ELR (cell line): Measurements from ENCODE around the gene KCTD20.

ENCODE experiments used
- DNase-seq: peaks from one replicate; pipeline ENCODE4 v3.0.0-alpha.2; 2015; ENCODE audit warnings: low read depth

KCTD20 gene

GRCh38 chr6:36493859-36494258, 51.1 kb downstream of the KCTD20 start:
- DNase-seq, result no peak

DNA sequence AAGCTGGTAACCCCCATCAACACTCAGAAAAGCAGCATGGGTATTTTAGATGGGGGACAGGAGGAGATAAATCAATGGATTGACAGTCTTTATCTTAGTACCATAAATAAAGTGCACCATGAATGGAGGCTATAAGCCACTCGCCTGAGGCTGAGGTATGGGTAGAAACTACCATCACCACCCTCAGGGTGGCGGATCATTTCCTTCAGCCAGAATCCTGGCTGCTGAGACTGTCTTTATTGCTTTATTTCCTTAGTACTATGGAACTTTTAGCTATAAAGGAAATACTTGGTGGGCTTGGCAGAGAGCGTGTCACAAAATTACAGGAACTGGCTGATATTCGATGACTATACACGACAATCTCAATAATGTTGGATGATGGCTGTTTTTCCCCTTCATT, 52.3 kb downstream of the KCTD20 start:
- DNase-seq, result no peak

- peak; percentile 37 for DNase-seq
Observed at GRCh38 chr6:36499918-36500317, 57.1 kb downstream of the KCTD20 start.

DNA sequence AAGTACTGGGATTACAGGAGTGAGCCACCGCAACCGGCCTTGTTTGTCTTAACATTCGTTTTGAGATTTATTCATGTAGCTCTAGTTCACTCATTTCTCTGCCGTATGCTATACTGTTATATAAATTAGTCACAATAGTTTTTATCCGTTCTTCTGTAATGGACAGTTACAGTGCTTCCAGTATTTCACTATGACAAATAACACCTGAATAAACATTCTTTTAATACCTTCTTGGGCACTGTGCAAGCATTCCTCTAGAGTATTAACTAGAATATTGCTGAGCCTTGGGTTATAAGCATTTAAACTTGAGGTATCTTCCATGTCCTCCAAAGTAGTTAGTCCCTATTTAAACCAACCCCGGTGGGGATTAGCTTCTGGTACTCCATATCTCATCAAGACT, 58.9 kb downstream of the KCTD20 start:
- no peak for DNase-seq

- no peak for DNase-seq
Observed at GRCh38 chr6:36504181-36504580, 61.4 kb downstream of the KCTD20 start.

GRCh38 chr6:36504982-36505381, 62.2 kb downstream of the KCTD20 start:
- DNase-seq, result no peak

DNA sequence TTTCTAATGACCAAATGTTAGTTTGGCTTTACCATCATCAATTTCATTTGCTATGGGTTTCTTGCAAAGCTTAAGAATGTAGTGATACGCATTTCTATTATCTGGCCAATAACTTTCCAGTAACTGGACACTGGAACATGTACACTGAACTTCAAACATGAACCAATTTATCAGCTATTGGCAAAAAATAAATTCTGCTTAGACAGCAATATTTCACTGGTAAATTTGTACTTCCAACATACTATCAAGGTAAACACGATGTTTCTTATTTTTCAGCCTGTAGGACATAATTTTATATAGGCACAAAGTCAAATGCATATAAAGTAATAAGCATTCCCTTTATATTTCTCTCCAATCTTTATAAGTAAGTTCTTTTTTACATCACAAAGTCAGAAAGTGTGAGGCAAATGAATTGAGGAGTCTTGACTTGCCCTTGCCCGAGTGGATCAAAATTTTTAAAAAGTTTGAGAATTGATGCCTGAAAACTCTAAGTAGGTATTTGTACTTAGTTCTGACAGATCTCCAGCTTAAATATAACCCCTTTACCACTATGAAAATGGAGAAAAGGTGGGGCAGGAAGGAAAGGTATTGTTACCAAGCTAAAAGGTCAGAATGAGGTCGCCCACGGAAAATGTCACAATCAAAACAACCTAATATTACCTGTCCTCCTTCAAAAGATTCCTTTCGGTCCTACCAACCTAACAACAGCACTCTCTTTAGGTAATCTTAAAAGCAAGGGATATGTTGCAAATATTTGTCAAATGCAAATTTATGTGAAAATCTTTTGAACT, 63.1 kb downstream of the KCTD20 start:
- no peak for DNase-seq

GRCh38 chr6:36506611-36507010, 63.8 kb downstream of the KCTD20 start:
- DNase-seq, result no peak

GRCh38 chr6:36508532-36508931, 65.7 kb downstream of the KCTD20 start:
- no peak for DNase-seq

GRCh38 chr6:36510365-36510764, 67.6 kb downstream of the KCTD20 start:
- no peak for DNase-seq

DNA sequence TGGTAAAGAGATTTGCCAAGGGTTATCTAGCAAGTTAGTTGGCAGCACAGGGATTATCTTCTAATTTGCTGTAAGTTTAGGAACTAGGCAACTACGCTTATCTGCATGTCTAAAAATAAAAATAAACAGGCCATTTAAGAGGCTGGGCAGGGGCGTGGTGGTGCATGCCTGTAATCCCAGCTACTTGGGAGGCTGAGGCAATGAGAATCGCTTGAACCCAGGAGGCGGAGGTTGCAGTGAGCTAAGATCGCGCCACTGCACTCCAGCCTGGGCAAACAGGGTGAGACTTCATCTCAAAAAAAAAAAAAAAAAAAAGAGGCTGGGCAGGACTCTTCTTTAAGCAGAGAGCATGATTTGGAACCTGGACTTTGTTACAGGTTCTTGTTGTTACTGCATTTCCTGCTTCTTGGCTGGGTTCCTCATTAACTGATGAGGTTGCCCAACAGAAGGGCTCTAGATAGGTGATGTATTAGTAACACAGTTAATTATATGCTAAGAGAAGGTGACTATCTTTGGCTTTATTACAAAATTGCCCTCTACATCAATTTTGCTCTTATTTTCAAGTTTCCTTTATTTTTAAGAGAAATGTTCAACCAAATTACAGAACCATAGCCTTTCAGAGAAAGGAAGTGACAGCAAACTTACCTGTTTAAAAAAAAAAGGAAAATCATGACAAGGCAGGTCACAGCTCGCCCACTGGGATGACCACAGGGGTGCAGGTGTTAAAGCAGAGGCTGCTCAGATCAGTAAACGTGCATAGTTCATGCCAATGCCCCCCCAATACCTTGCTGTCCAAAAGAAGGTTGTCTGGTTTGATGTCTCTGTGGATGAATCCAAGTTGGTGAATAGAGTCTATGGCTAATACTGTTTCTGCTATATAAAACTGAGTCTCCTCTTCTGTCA, 72.0 kb downstream of the KCTD20 start:
- DNase-seq, result no peak

DNA sequence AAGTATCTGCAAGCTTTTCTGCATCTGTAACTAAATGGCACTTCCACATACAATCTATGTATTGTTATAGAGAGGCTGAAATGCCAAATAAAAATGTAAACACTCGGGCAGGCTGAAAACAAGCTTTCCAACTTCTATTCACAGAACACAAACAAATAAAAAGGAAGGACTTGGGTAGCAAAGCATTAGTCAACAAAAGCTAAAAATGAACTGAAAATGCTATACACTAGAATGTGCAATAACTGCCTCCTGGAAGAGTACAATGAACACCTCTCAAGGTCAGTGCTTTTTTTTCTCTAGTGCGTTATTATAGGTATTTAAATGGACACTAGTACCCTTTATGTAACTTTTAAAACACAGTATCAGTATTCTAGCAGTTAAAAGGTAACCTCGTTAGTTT, 73.0 kb downstream of the KCTD20 start:
- no peak for DNase-seq

DNA sequence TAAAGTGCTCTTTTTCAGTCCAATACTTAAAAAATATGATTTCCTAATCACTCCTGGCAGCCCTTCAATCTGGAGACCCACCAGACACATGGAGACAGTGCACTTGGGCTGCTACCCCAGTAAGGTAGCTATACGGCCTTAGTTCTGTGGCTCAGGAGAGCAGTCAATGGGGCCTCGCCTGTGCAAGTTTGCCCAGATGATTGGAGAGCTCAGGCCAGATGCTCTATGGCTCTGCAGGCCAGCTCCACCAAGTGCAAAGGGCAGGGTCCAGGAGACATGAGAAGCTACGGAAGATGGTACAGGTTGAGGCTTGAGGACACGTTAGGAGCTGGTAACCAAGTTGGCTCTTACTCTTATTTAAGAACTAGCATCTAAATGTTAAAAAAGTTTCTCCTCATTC, 73.8 kb downstream of the KCTD20 start:
- no peak for DNase-seq

- no peak for DNase-seq
Observed at GRCh38 chr6:36516988-36517387, 74.2 kb downstream of the KCTD20 start.

GRCh38 chr6:36517408-36517807, 74.6 kb downstream of the KCTD20 start:
- DNase-seq, result no peak

GRCh38 chr6:36519352-36519751, 76.6 kb downstream of the KCTD20 start:
- no peak for DNase-seq

GRCh38 chr6:36523451-36523850, 80.7 kb downstream of the KCTD20 start:
- DNase-seq, result no peak

- DNase-seq, result no peak
Observed at GRCh38 chr6:36523936-36524499, 81.2 kb downstream of the KCTD20 start.

- DNase-seq, result no peak
Observed at GRCh38 chr6:36524871-36525270, 82.1 kb downstream of the KCTD20 start.

GRCh38 chr6:36525346-36525745, 82.5 kb downstream of the KCTD20 start:
- no peak for DNase-seq

GRCh38 chr6:36526066-36526465, 83.3 kb downstream of the KCTD20 start:
- DNase-seq, result no peak

GRCh38 chr6:36533321-36533720, 90.5 kb downstream of the KCTD20 start:
- DNase-seq, result no peak
